HepG2 (cell line): ENCODE results near the gene CDK10. TPM values are rescaled to one million over a fixed set of nuclear protein-coding genes. Genes with fewer than 3 reads are reported as not detected.

Source experiments
- ATF2 ChIP-seq: sonication (generic); formaldehyde crosslinking; IDR thresholded peaks from 2 replicates; pipeline ENCODE4 v1.4.0; 2020; ENCODE audit warnings: missing genetic modification reagents
- NKX3-1 ChIP-seq: sonication (generic); formaldehyde crosslinking; IDR thresholded peaks from 2 replicates; pipeline ENCODE4 v1.5.0; 2020; ENCODE audit warnings: missing genetic modification reagents
- REST ChIP-seq, 2 experiments: IDR thresholded peaks; 2 replicates each; pipeline ENCODE4 v1.6.1; 2011 to 2012; ENCODE audit warnings: low read length in 2 of 2, borderline replicate concordance in 1 of 2, low read depth in 1 of 2, mild to moderate bottlenecking in 1 of 2, moderate library complexity in 1 of 2
- RFXANK ChIP-seq: IDR thresholded peaks from 2 replicates; pipeline ENCODE4 v1.6.1; 2016
- RXRA ChIP-seq: sonication (generic); formaldehyde crosslinking; IDR thresholded peaks from 2 replicates; pipeline ENCODE4 v1.5.1; 2020; ENCODE audit warnings: missing genetic modification reagents
- SIX4 ChIP-seq: sonication (generic); formaldehyde crosslinking; IDR thresholded peaks from 2 replicates; pipeline ENCODE4 v1.4.0; 2020; ENCODE audit warnings: missing genetic modification reagents
- SMAD3 ChIP-seq: sonication (generic); formaldehyde crosslinking; IDR thresholded peaks from 2 replicates; pipeline ENCODE4 v1.4.0; 2020; ENCODE audit warnings: missing genetic modification reagents
- TFDP2 ChIP-seq: sonication (generic); formaldehyde crosslinking; IDR thresholded peaks from 2 replicates; pipeline ENCODE4 v1.4.0; 2020; ENCODE audit warnings: missing genetic modification reagents
- TGIF2 ChIP-seq: IDR thresholded peaks from 2 replicates; pipeline ENCODE4 v1.6.1; 2016; ENCODE audit warnings: control low read depth, missing compliant biosample characterization
- YY1 ChIP-seq: IDR thresholded peaks from 2 replicates; pipeline ENCODE4 v1.6.1; 2011; ENCODE audit warnings: low read length, low read depth, moderate library complexity, mild to moderate bottlenecking; ENCODE audit not compliant: insufficient read depth, insufficient replicate concordance
- ZHX1 ChIP-seq: sonication (generic); formaldehyde crosslinking; IDR thresholded peaks from 2 replicates; pipeline ENCODE4 v1.8.1; 2022; ENCODE audit warnings: low read depth, mild to moderate bottlenecking, missing genetic modification reagents
- ZNF136 ChIP-seq: sonication (generic); formaldehyde crosslinking; IDR thresholded peaks from 2 replicates; pipeline ENCODE4 v1.8.1; 2022; ENCODE audit warnings: low read depth, mild to moderate bottlenecking, moderate library complexity, missing genetic modification reagents
- ZNF614 ChIP-seq: IDR thresholded peaks from 2 replicates; pipeline ENCODE4 v1.6.1; 2018; ENCODE audit warnings: missing biosample characterization, missing genetic modification reagents, inconsistent platforms, borderline replicate concordance
- ZNF737 ChIP-seq: sonication (generic); formaldehyde crosslinking; IDR thresholded peaks from 2 replicates; pipeline ENCODE4 v1.5.0; 2020; ENCODE audit warnings: missing genetic modification reagents, mild to moderate bottlenecking, borderline replicate concordance
- ZNF761 ChIP-seq: sonication (generic); formaldehyde crosslinking; conservative IDR thresholded peaks from 2 replicates; pipeline ENCODE4 v1.4.0; 2020; ENCODE audit warnings: mild to moderate bottlenecking, missing genetic modification reagents
- ZSCAN20 ChIP-seq: sonication (generic); formaldehyde crosslinking; IDR thresholded peaks from 2 replicates; pipeline ENCODE4 v1.4.0; 2020; ENCODE audit warnings: missing genetic modification reagents, mild to moderate bottlenecking, borderline replicate concordance
- polyA plus RNA-seq, 8 experiments: library from polyadenylated mRNA; depleted of rRNA in 3 of 8; stranded (reverse) in 7 of 8; unstranded in 1 of 8; fragments of >200 nt; fragmentation: Illumina TruSeq in 4 of 8; extraction: Trizol in 4 of 8; gene quantifications; 2 replicates each; pipeline versions ENCODE4 v1.2.1 to v1.2.3, GENCODE V29; 2011 to 2016; ENCODE audit warnings: low read depth in 4 of 8, missing spikeins in 1 of 8, mixed read lengths in 1 of 8; ENCODE audit not compliant: insufficient read depth in 1 of 8
- total RNA-seq, 5 experiments: library from RNA; depleted of rRNA; stranded (reverse); fragments of >200 nt; fragmentation: Illumina TruSeq; extraction: Trizol; gene quantifications; 2 replicates each; pipeline ENCODE4 v1.2.3, GENCODE V29; 2016; ENCODE audit warnings: low read depth in 1 of 5

CDK10 gene
- total and polyA plus RNA-seq, 2 of the 13 experiments (the other 11 are each of a cell fraction or from before 2014, with no cell fraction given) = 2.5 to 3.9 TPM

- TF ChIP-seq YY1 (peak; percentile 45), ZNF614 (peak; percentile 41; the same call in 1 of the 2 replicates), ZNF136 (CRISPR knock-in tag) (no peak), SIX4 (no peak), TFDP2 (CRISPR knock-in tag) (peak; percentile 58), ZNF737 (no peak), ATF2 (CRISPR knock-in tag) (0 out of 2 replicates have a peak, but pooled peaks have one; percentile 7), NKX3-1 (peak; percentile 59; the same call in 1 of the 2 replicates), REST (IDR thresholded peaks at IDR 0.05; ENCODE audit: borderline replicate concordance in 1 of 2, low read depth in 1 of 2, low read length in 2 of 2) (0 out of 4 replicates have a peak, but pooled peaks of 1 of the 2 experiments have one; percentile 18), RFXANK (CRISPR knock-in tag) (no peak), ZSCAN20 (CRISPR knock-in tag) (peak; percentile 78; the same call in 1 of the 2 replicates), RXRA (CRISPR knock-in tag) (peak; percentile 39; the same call in 1 of the 2 replicates), SMAD3 (CRISPR knock-in tag) (peak; percentile 40; the same call in 1 of the 2 replicates), ZHX1 (CRISPR knock-in tag) (peak; percentile 31; the same call in 1 of the 2 replicates), ZNF761 (CRISPR knock-in tag) (peak; percentile 33; the same call in 1 of the 2 replicates), TGIF2 (CRISPR knock-in tag) (peak; percentile 44; the same call in 1 of the 2 replicates)
Measured at GRCh38 chr16:89701425-89702406, 15.2 kb downstream of the CDK10 start, which contains the start of gene SPATA2L (continued).
